Progenitor cell of endocrine pancreas (in vitro differentiated cells): Measurements from ENCODE around the gene CIB1. TPM values are rescaled to one million over a fixed set of nuclear protein-coding genes. Genes with fewer than 3 reads are reported as not detected.

Experiments
- DNase-seq: peaks from one replicate; pipeline ENCODE4 v3.0.0; 2021; ENCODE audit warnings: low spot score; ENCODE audit not compliant: unreplicated experiment
- H3K27ac Mint-ChIP-seq: 2 replicates; pipeline ENCODE4 v1.8.0; 2021; ENCODE audit warnings: mild to moderate bottlenecking, moderate library complexity, mixed read lengths
- H3K27me3 Mint-ChIP-seq: 2 replicates; pipeline ENCODE4 v1.8.0; 2021; ENCODE audit warnings: mixed read lengths
- H3K36me3 Mint-ChIP-seq: 2 replicates; pipeline ENCODE4 v1.8.0; 2022; ENCODE audit warnings: mixed read lengths; ENCODE audit not compliant: insufficient read depth
- H3K4me1 Mint-ChIP-seq: 2 replicates; pipeline ENCODE4 v1.8.0; 2021; ENCODE audit warnings: low read depth, mixed read lengths
- H3K4me3 Mint-ChIP-seq: 2 replicates; pipeline ENCODE4 v1.8.0; 2021; ENCODE audit warnings: low read depth, mild to moderate bottlenecking, moderate library complexity, mixed read lengths
- H3K9me3 Mint-ChIP-seq: 2 replicates; pipeline ENCODE4 v1.8.0; 2021; ENCODE audit warnings: low read depth, mixed read lengths
- total RNA-seq: library from RNA; stranded (reverse); gene quantifications from 2 replicates; pipeline ENCODE4 v1.2.1, GENCODE V29; 2021
- TF ChIP-seq, protein P1 (sequence below): fragments of 200-600 bp; sonication (generic); IDR thresholded peaks from one replicate; pipeline ENCODE4 v1.5.0; 2021; ENCODE audit warnings: antibody characterized with exemption, mild to moderate bottlenecking; ENCODE audit not compliant: unreplicated experiment

Gene CIB1
- total RNA-seq, 1 donor from 2014 or later = 28.3 TPM

GRCh38 chr15:90194655-90195054, 39.1 kb downstream of the CIB1 start:
- Mint-ChIP-seq H3K36me3 (peaks cover 3% of the 10 kb centered on the region), H3K9me3 (no peaks in the 10 kb centered on the region), H3K4me1 (peaks cover 7% of the 10 kb centered on the region), H3K27me3 (no peaks in the 10 kb centered on the region), H3K27ac (no peak overlapping the region), H3K4me3 (no peak overlapping the region)
- DNase-seq = no peak
- TF ChIP-seq, protein P1, sequence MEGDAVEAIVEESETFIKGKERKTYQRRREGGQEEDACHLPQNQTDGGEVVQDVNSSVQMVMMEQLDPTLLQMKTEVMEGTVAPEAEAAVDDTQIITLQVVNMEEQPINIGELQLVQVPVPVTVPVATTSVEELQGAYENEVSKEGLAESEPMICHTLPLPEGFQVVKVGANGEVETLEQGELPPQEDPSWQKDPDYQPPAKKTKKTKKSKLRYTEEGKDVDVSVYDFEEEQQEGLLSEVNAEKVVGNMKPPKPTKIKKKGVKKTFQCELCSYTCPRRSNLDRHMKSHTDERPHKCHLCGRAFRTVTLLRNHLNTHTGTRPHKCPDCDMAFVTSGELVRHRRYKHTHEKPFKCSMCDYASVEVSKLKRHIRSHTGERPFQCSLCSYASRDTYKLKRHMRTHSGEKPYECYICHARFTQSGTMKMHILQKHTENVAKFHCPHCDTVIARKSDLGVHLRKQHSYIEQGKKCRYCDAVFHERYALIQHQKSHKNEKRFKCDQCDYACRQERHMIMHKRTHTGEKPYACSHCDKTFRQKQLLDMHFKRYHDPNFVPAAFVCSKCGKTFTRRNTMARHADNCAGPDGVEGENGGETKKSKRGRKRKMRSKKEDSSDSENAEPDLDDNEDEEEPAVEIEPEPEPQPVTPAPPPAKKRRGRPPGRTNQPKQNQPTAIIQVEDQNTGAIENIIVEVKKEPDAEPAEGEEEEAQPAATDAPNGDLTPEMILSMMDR = no peak

GRCh38 chr15:90192961-90193786, 40.6 kb downstream of the CIB1 start:
- H3K9me3 Mint-ChIP-seq = no peaks in the 10 kb centered on the region
- H3K36me3 Mint-ChIP-seq = peaks cover 3% of the 10 kb centered on the region
- H3K4me3 Mint-ChIP-seq = no peak overlapping the region
- TF ChIP-seq, protein P1 = no peak
- no peaks in the 10 kb centered on the region for H3K27me3 Mint-ChIP-seq
- no peak overlapping the region for H3K27ac Mint-ChIP-seq
- peaks cover 7% of the 10 kb centered on the region for H3K4me1 Mint-ChIP-seq
- no peak for DNase-seq

- Mint-ChIP-seq H3K4me1 (peaks cover 7% of the 10 kb centered on the region), H3K36me3 (peaks cover 3% of the 10 kb centered on the region), H3K4me3 (no peak overlapping the region), H3K27ac (no peak overlapping the region), H3K9me3 (no peaks in the 10 kb centered on the region), H3K27me3 (no peaks in the 10 kb centered on the region)
- DNase-seq = no peak
- TF ChIP-seq, protein P1 = no peak
Measured at GRCh38 chr15:90191794-90192509, 41.8 kb downstream of the CIB1 start.

- Mint-ChIP-seq H3K4me3 (no peak overlapping the region), H3K4me1 (peaks cover 7% of the 10 kb centered on the region), H3K27me3 (no peaks in the 10 kb centered on the region), H3K9me3 (no peaks in the 10 kb centered on the region), H3K27ac (no peak overlapping the region), H3K36me3 (peaks cover 3% of the 10 kb centered on the region)
- DNase-seq = no peak
- TF ChIP-seq, protein P1 = no peak
Measured at GRCh38 chr15:90191344-90191687, 42.4 kb downstream of the CIB1 start.

GRCh38 chr15:90190606-90191343, 43.0 kb downstream of the CIB1 start:
- no peak overlapping the region for H3K27ac Mint-ChIP-seq
- no peaks in the 10 kb centered on the region for H3K27me3 Mint-ChIP-seq
- no peak for DNase-seq
- peaks cover 3% of the 10 kb centered on the region for H3K36me3 Mint-ChIP-seq
- TF ChIP-seq, protein P1 = no peak
- H3K4me3 Mint-ChIP-seq = no peak overlapping the region
- H3K9me3 Mint-ChIP-seq = no peaks in the 10 kb centered on the region
- H3K4me1 Mint-ChIP-seq = peaks cover 7% of the 10 kb centered on the region
